CD4-positive, CD25-positive, alpha-beta regulatory T cell (primary cell): ENCODE measurements around the gene PHAF1. TPM values are rescaled to one million over a fixed set of nuclear protein-coding genes. Genes with fewer than 3 reads are reported as not detected.
A peak's percentile ranks its signal among the peaks of the same experiment; 100 is the strongest.

ENCODE experiments used
- ATAC-seq, 2 donors: fragments of 150-1000 bp; cut with Tn5 transposase; one replicate each; pipeline ENCODE4 v1.10.0; 2021; ENCODE audit warnings: low read depth in 2 of 2, moderate number of reproducible peaks in 2 of 2, moderate library complexity in 1 of 2
- DNase-seq, 3 donors: peaks; one replicate each; pipeline versions ENCODE4 v3.0.0 to v3.0.0-alpha.2; 2012 to 2022; ENCODE audit warnings: mixed read lengths in 1 of 3
- H3K27ac ChIP-seq: one replicate; pipeline ENCODE4 v1.7.0; 2013; ENCODE audit warnings: mild to moderate bottlenecking, low read length; ENCODE audit not compliant: insufficient read depth, poor library complexity, severe bottlenecking
- H3K27me3 ChIP-seq: one replicate; pipeline ENCODE4 v1.7.0; 2013; ENCODE audit warnings: low read length; ENCODE audit not compliant: control insufficient read depth, insufficient read depth
- H3K36me3 ChIP-seq: one replicate; pipeline ENCODE4 v1.7.0; 2013; ENCODE audit warnings: mild to moderate bottlenecking, low read length, moderate library complexity; ENCODE audit not compliant: control insufficient read depth, insufficient read depth
- H3K4me1 ChIP-seq: 2 replicates; pipeline ENCODE4 v1.7.0; 2013; ENCODE audit warnings: mild to moderate bottlenecking, low read length; ENCODE audit not compliant: insufficient read depth, control insufficient read depth, poor library complexity, severe bottlenecking
- H3K4me3 ChIP-seq: one replicate; pipeline ENCODE4 v1.7.0; 2013; ENCODE audit warnings: low read depth, mild to moderate bottlenecking, low read length, moderate library complexity
- H3K9me3 ChIP-seq, 2 experiments: 1 replicate in 1 of 2; 2 replicates in 1 of 2; pipeline ENCODE4 v1.7.0; 2013; ENCODE audit warnings: low read length in 2 of 2, mild to moderate bottlenecking in 1 of 2, moderate library complexity in 1 of 2; ENCODE audit not compliant: control insufficient read depth in 2 of 2
- H3K27ac Mint-ChIP-seq, 3 donors: one replicate each; pipeline ENCODE4 v1.8.0; 2020 to 2022; ENCODE audit warnings: mild to moderate bottlenecking in 3 of 3, mixed read lengths in 3 of 3, moderate library complexity in 2 of 3
- H3K27me3 Mint-ChIP-seq: one replicate; pipeline ENCODE4 v1.8.0; 2022; ENCODE audit warnings: mild to moderate bottlenecking, mixed read lengths
- H3K36me3 Mint-ChIP-seq: one replicate; pipeline ENCODE4 v1.8.0; 2020; ENCODE audit warnings: mixed read lengths
- H3K4me1 Mint-ChIP-seq, 4 donors: one replicate each; pipeline ENCODE4 v1.8.0; 2020 to 2022; ENCODE audit warnings: mixed read lengths in 4 of 4, mild to moderate bottlenecking in 1 of 4
- H3K4me3 Mint-ChIP-seq, 4 donors: one replicate each; pipeline ENCODE4 v1.8.0; 2020 to 2022; ENCODE audit warnings: mild to moderate bottlenecking in 4 of 4, mixed read lengths in 4 of 4, moderate library complexity in 3 of 4
- H3K9me3 Mint-ChIP-seq, 7 donors: one replicate each; pipeline ENCODE4 v1.8.0; 2020 to 2022; ENCODE audit warnings: mixed read lengths in 7 of 7, mild to moderate bottlenecking in 3 of 7, moderate library complexity in 2 of 7
- polyA plus RNA-seq, 4 donors: library from polyadenylated mRNA; unstranded; fragments of 300-500 nt; fragmentation: Illumina TruSeq; gene quantifications; one replicate each; pipeline ENCODE4 v1.2.3, GENCODE V29; 2021
- total RNA-seq: library from RNA; stranded (reverse); gene quantifications from one replicate; pipeline ENCODE4 v1.2.3, GENCODE V29; 2022

Gene PHAF1
- total RNA-seq: 19.2 TPM
- 10 to 100 TPM; 10.0 to 12.2 (median 11.4) TPM for polyA plus RNA-seq

DNA sequence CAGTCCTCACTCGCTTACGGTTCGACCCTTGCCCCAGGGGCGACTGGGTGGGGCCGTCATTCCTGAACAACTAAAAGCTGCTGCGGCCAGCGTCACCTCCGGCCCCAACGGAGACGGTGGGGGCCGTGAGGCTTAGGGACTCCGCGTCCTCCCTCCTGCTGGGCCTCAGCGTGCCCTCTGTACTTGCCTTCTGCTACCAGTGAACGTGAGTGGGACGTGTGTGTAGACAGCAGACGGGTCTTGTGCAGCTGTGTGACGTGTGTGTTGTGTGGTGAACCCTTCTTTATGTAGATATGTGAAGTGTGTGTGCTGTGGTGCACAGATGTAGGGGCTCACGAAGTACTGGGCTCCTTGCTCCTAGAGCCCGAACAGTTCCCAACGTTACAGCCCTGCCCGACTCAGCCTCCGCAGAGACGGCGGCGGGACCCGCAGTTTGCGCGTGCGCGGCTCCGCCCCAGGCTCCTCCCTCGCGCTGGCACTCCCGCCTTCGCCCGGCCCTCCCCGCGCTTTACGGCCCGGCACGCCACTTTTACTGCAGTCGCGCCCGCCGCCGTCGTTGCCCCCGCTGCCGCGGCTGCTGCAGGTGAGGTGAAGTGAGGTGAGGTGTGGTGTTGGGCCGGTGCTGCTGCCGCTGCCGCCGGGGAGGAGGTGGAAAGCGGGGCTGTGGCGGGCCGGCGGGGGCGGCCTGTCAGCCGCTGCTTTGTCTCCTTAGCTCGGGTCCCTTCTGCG, at the start of gene PHAF1:
Gene PHAF1 (plus strand): TSS at position 535 of the 729 bp plus-strand sequence. CDS start 235 bp downstream, outside the sequence.
- peak within 1 kb of the TSS; percentile 93 to 99 (median 94) for H3K4me3 Mint-ChIP-seq
- peaks cover 21% of the 10 kb centered on the region for H3K4me1 ChIP-seq
- H3K36me3 Mint-ChIP-seq: no peaks in the 10 kb centered on the region
- peaks cover 4 to 42% (median 23%) of the 10 kb centered on the region in 4 donors for H3K4me1 Mint-ChIP-seq
- H3K27ac Mint-ChIP-seq: peak within 1 kb of the TSS; percentile 83 to 91 (median 84)
- H3K27ac ChIP-seq: peak within 1 kb of the TSS; percentile 55
- H3K27me3 Mint-ChIP-seq: no peaks in the 10 kb centered on the region
- peak; percentile 83 to 85 for ATAC-seq
- no peaks in the 10 kb centered on the region for H3K9me3 ChIP-seq
- H3K36me3 ChIP-seq: no peaks in the 10 kb centered on the region
- H3K4me3 ChIP-seq: peak within 1 kb of the TSS; percentile 95
- no peaks in the 10 kb centered on the region for H3K9me3 Mint-ChIP-seq
- DNase-seq: peak; percentile 93 to 96 (median 94)
- H3K27me3 ChIP-seq: no peaks in the 10 kb centered on the region

DNA sequence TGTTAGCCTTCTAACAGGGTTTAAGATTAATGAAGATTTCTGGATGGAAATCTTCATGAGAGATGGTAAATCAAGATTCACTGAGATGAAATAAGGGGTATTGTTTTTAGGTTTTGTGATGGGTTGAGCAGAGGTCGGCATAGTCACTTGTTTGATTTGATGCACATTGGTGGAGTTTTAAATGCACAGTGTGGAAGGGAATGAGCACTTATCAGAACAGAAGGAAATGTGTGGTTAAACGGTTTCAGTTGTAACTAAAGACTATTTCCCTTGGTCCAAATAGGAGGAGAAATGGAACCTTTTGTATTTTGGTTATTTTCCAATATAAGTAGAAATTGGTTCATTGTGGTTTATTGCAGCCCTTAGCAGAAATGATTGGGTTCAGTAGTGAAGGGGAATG, 46.7 kb upstream of the PHAF1 start:
- Histone ChIP-seq H3K9me3 (no peaks in the 10 kb centered on the region), H3K27me3 (no peaks in the 10 kb centered on the region), H3K36me3 (peaks cover 16% of the 10 kb centered on the region), H3K27ac (no peak overlapping the region), H3K4me1 (peaks cover 9% of the 10 kb centered on the region), H3K4me3 (peak overlapping the region; percentile 13)
- peaks cover 7 to 39% (median 27%) of the 10 kb centered on the region in 4 donors for H3K4me1 Mint-ChIP-seq
- H3K4me3 Mint-ChIP-seq: peak overlapping the region in 3 of 4 donors; percentile 1 to 8 (median 7)
- H3K9me3 Mint-ChIP-seq: peaks cover 0 to 1% (median 0%) of the 10 kb centered on the region in 7 donors
- H3K27ac Mint-ChIP-seq: peak overlapping the region; percentile 12 to 83 (median 33)
- DNase-seq: no peak
- H3K36me3 Mint-ChIP-seq: peaks cover 8% of the 10 kb centered on the region
- no peaks in the 10 kb centered on the region for H3K27me3 Mint-ChIP-seq
- no peak for ATAC-seq

DNA sequence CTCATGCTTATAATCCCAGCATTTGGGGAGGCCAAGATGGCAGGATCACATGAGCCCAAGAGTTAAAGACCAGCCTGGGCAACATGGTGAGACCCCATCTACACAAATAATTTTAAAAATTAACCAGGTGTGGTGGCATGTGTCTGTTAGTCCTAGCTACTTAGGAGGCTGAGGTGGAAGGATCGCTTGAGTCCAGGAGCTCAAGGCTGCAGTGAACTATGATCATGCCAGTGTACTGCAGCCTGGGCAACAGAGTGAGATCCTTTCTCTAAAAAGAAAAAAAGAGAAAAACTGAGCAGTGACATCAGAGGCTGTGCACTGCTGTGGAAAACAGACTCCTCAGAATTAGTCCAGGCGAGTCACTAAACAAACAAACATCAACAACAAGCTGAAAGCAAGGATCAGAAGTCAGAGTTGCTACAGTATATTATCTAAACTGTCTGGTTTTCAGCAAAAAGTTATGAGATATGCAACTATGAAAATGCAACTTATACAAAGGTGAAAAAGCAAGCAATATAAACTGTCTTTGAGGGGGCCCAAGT, 41.5 kb upstream of the PHAF1 start:
- no peak overlapping the region for H3K4me3 Mint-ChIP-seq
- Histone ChIP-seq H3K9me3 (no peaks in the 10 kb centered on the region), H3K4me1 (peaks cover 3% of the 10 kb centered on the region), H3K27ac (no peak overlapping the region), H3K27me3 (no peaks in the 10 kb centered on the region), H3K36me3 (peaks cover 38% of the 10 kb centered on the region), H3K4me3 (no peak overlapping the region)
- peak overlapping the region in 1 of 3 donors; percentile 29 for H3K27ac Mint-ChIP-seq
- DNase-seq (no peak), ATAC-seq (no peak)
- H3K9me3 Mint-ChIP-seq: peaks cover 0 to 1% (median 0%) of the 10 kb centered on the region in 7 donors
- no peaks in the 10 kb centered on the region for H3K27me3 Mint-ChIP-seq
- H3K36me3 Mint-ChIP-seq: peaks cover 22% of the 10 kb centered on the region
- H3K4me1 Mint-ChIP-seq: peaks cover 0 to 15% (median 7%) of the 10 kb centered on the region in 4 donors

DNA sequence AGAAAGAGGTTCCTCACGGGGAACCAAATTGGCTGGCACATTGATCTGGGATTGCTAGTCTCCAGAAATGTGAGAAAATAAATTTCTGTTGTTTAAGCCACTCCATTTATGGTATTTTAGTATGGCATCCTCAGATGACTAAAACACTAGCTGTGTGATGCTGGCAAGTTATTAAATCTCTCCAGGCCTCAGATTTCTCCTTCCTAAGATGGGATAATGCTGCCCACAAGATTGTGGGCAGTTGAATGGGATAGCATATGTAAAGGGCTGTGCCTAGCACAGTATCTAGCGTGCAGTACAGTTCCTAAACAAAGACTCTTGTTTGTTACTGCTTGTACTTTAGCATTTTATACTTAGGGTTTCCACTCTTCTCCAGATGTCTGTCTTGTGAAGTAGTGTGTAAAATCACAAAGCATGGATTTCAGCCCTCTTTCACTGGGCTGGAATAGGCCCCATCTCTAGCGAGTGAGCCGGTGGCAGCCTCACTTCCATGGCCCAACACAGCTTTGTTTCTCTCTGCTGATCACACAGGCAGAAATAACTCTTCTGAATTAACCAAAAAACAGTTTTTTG, 38.2 kb upstream of the PHAF1 start:
- Histone ChIP-seq H3K4me3 (no peak overlapping the region), H3K27ac (no peak overlapping the region), H3K36me3 (peaks cover 54% of the 10 kb centered on the region), H3K4me1 (no peaks in the 10 kb centered on the region), H3K9me3 (no peaks in the 10 kb centered on the region), H3K27me3 (no peaks in the 10 kb centered on the region)
- Mint-ChIP-seq H3K4me1 (peaks cover 0 to 7% (median 0%) of the 10 kb centered on the region in 4 donors), H3K4me3 (no peak overlapping the region), H3K27me3 (no peaks in the 10 kb centered on the region), H3K27ac (peak overlapping the region in 2 of 3 donors; percentile 38 to 68), H3K9me3 (peaks cover 0 to 1% (median 0%) of the 10 kb centered on the region in 7 donors), H3K36me3 (peaks cover 22% of the 10 kb centered on the region)
- DNase-seq: no peak
- no peak for ATAC-seq

DNA sequence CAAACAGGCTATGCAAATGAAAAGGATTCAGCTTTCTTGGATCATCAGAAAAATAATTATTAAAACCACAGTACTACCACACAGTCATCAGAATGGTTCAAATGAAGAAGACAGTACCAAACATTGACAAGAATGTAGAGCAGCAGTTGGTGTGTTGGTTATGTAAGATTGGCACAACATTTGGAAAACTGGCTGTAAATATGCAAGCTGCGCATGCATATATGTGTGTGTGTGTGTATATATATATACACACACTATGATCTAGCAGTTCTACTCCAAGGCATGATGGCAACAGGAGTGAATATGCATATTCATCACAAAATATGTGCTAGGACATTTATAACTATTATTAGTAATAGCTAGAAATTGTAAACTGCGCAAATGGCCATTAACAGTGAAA, 34.4 kb upstream of the PHAF1 start:
- Histone ChIP-seq H3K36me3 (peaks cover 31% of the 10 kb centered on the region), H3K9me3 (no peaks in the 10 kb centered on the region), H3K4me3 (no peak overlapping the region), H3K27ac (no peak overlapping the region), H3K27me3 (no peaks in the 10 kb centered on the region), H3K4me1 (no peaks in the 10 kb centered on the region)
- H3K27me3 Mint-ChIP-seq: no peaks in the 10 kb centered on the region
- no peak overlapping the region for H3K4me3 Mint-ChIP-seq
- ATAC-seq (no peak), DNase-seq (no peak)
- H3K36me3 Mint-ChIP-seq: peaks cover 19% of the 10 kb centered on the region
- peaks cover 0 to 7% (median 6%) of the 10 kb centered on the region in 4 donors for H3K4me1 Mint-ChIP-seq
- no peaks in the 10 kb centered on the region for H3K9me3 Mint-ChIP-seq
- no peak overlapping the region for H3K27ac Mint-ChIP-seq

DNA sequence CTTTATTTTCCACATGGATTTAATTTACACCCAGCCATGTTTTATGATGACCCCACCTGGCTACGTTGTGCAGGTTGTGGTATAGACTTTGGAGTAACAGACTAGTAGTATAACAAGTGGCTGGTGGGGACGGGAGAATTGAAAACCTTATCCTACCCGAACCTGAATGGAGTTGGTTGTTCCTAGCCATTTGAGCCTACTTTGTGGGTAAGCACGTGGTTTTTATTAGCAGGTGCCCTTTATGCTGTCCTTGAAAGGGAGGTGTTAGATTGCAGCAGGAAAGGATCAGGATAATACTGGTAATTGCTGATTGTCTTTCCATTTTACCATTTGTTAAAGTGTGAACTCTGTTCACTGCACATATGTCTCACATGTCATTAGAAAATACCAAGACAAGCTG, 31.9 kb upstream of the PHAF1 start:
- no peaks in the 10 kb centered on the region for H3K4me1 ChIP-seq
- Mint-ChIP-seq H3K27me3 (no peaks in the 10 kb centered on the region), H3K27ac (peak overlapping the region in 1 of 3 donors; percentile 46), H3K36me3 (peaks cover 12% of the 10 kb centered on the region), H3K9me3 (no peaks in the 10 kb centered on the region), H3K4me3 (no peak overlapping the region), H3K4me1 (peaks cover 0 to 12% (median 7%) of the 10 kb centered on the region in 4 donors)
- peaks cover 28% of the 10 kb centered on the region for H3K36me3 ChIP-seq
- H3K4me3 ChIP-seq: no peak overlapping the region
- no peak for ATAC-seq
- no peak for DNase-seq
- H3K27me3 ChIP-seq: no peaks in the 10 kb centered on the region
- H3K9me3 ChIP-seq: no peaks in the 10 kb centered on the region
- H3K27ac ChIP-seq: no peak overlapping the region

DNA sequence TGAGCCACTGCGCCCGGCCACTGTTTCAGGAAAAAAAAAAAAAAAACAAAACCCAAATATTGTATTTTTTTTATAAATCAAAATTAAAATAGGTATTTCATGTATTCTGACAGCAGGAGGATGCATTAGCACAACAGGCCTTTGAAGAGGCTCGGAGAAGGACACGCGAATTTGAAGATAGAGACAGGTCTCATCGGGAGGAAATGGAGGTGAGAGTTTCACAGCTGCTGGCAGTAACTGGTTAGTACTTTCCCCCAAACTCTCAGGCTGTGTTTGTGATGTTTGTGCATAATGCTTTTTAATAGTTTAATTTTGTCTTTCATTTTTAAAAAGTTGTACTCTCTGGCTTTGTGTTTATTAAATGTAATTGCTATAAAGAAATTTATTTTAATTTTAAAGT, 27.6 kb upstream of the PHAF1 start:
- DNase-seq (no peak), ATAC-seq (no peak)
- Mint-ChIP-seq H3K27me3 (no peaks in the 10 kb centered on the region), H3K4me1 (peaks cover 10 to 19% (median 13%) of the 10 kb centered on the region in 4 donors), H3K9me3 (no peaks in the 10 kb centered on the region), H3K27ac (no peak overlapping the region), H3K4me3 (no peak overlapping the region), H3K36me3 (peaks cover 13% of the 10 kb centered on the region)
- Histone ChIP-seq H3K27me3 (no peaks in the 10 kb centered on the region), H3K36me3 (peaks cover 17% of the 10 kb centered on the region), H3K27ac (no peak overlapping the region), H3K9me3 (no peaks in the 10 kb centered on the region), H3K4me1 (no peaks in the 10 kb centered on the region), H3K4me3 (no peak overlapping the region)
